K562 (cell line): ENCODE results near the gene SHANK1. TPM values are rescaled to one million over a fixed set of nuclear protein-coding genes. Genes with fewer than 3 reads are reported as not detected.
A peak's percentile ranks its signal among the peaks of the same experiment; 100 is the strongest.

Source experiments
- COPS2 ChIP-seq: fragments of 450-650 bp; conservative IDR thresholded peaks from 2 replicates; pipeline ENCODE4 v1.6.1; 2016; ENCODE audit warnings: mild to moderate bottlenecking, moderate library complexity
- ETS2 ChIP-seq: IDR thresholded peaks from 2 replicates; pipeline ENCODE4 v1.6.1; 2016; ENCODE audit warnings: borderline replicate concordance, missing genetic modification characterization, mild to moderate bottlenecking, moderate library complexity, missing compliant biosample characterization; ENCODE audit not compliant: poor library complexity, severe bottlenecking
- HDAC8 ChIP-seq: fragments of 450-650 bp; IDR thresholded peaks from 2 replicates; pipeline ENCODE4 v1.6.1; 2016; ENCODE audit warnings: mild to moderate bottlenecking, missing genetic modification characterization, moderate library complexity, missing compliant biosample characterization
- IRF2 ChIP-seq: sonication (generic); formaldehyde crosslinking; IDR thresholded peaks from 2 replicates; pipeline ENCODE4 v1.8.1; 2022; ENCODE audit warnings: mild to moderate bottlenecking, missing genetic modification reagents
- MTA2 ChIP-seq: fragments of 450-650 bp; IDR thresholded peaks from 2 replicates; pipeline ENCODE4 v1.6.1; 2016; ENCODE audit warnings: low read depth
- PHF20 ChIP-seq: fragments of 450-650 bp; IDR thresholded peaks from 2 replicates; pipeline ENCODE4 v1.6.1; 2018; ENCODE audit not compliant: partially characterized antibody
- RCOR1 ChIP-seq, 2 experiments: IDR thresholded peaks; 2 replicates each; pipeline ENCODE4 v1.6.1; 2012; ENCODE audit warnings: low read depth in 2 of 2, low read length in 2 of 2, borderline replicate concordance in 1 of 2, improper control_type of control experiment in 1 of 2
- TBP ChIP-seq: optimal IDR thresholded peaks from 2 replicates; pipeline ENCODE3; 2011; ENCODE audit warnings: low read depth, low read length, improper control_type of control experiment
- polyA plus RNA-seq, 8 experiments: library from polyadenylated mRNA; depleted of rRNA in 4 of 8; stranded (reverse) in 5 of 8; unstranded in 3 of 8; fragments of >200 nt; fragmentation: Nextera tagmentation in 2 of 8; fragmentation: Illumina TruSeq in 1 of 8; extraction: Ambion mirVana in 2 of 8; extraction: Trizol in 1 of 8; gene quantifications; 2 replicates each; pipeline versions ENCODE4 v1.2.1 to v1.2.3, GENCODE V29; 2011 to 2014; ENCODE audit warnings: inconsistent platforms in 1 of 8, missing spikeins in 1 of 8
- total RNA-seq, 7 experiments: library from RNA; depleted of rRNA in 6 of 7; stranded (reverse); fragments of >200 nt in 6 of 7; fragmentation: Illumina TruSeq in 2 of 7; extraction: Trizol in 2 of 7; gene quantifications; 2 replicates each; pipeline versions ENCODE4 v1.2.1 to v1.2.3, GENCODE V29; 2011 to 2021; ENCODE audit warnings: low replicate concordance in 1 of 7
- TF ChIP-seq, protein P1 (sequence below): sonication (generic); formaldehyde crosslinking; IDR thresholded peaks from 2 replicates; pipeline ENCODE4 v1.8.0; 2022; ENCODE audit warnings: mild to moderate bottlenecking, missing genetic modification reagents, borderline replicate concordance
- TF ChIP-seq, protein P2 (sequence below), 2 experiments: fragments of 450-650 bp; IDR thresholded peaks; 2 replicates each; pipeline ENCODE4 v1.6.1; 2018; ENCODE audit warnings: mild to moderate bottlenecking in 2 of 2, low read depth in 1 of 2; ENCODE audit not compliant: partially characterized antibody in 2 of 2
- TF ChIP-seq, protein P3 (sequence below): fragments of 450-650 bp; IDR thresholded peaks from 2 replicates; pipeline ENCODE4 v1.6.1; 2016; ENCODE audit warnings: missing biosample characterization, missing genetic modification characterization
- TF ChIP-seq, protein P4 (sequence below): sonication (generic); formaldehyde crosslinking; IDR thresholded peaks from 2 replicates; pipeline ENCODE4 v1.8.0; 2022; ENCODE audit warnings: missing genetic modification reagents, mild to moderate bottlenecking, moderate library complexity, borderline replicate concordance
- TF ChIP-seq, protein P5 (sequence below): fragments of 250-450 bp; sonication (Bioruptor Pico); IDR thresholded peaks from 2 replicates; pipeline ENCODE4 v1.5.0; 2020; ENCODE audit warnings: mild to moderate bottlenecking
- TF ChIP-seq, protein P6 (sequence below): fragments of 250-450 bp; sonication (Bioruptor Pico); IDR thresholded peaks from 2 replicates; pipeline ENCODE4 v1.8.0; 2021; ENCODE audit warnings: moderate library complexity, mild to moderate bottlenecking, inconsistent platforms

SHANK1 gene
- total and polyA plus RNA-seq, 9 of the 15 experiments (the other 6 are each of a cell fraction or from before 2014, with no cell fraction given) = 0.33 to 1.3 (median 0.55) TPM; not detected in 2

DNA sequence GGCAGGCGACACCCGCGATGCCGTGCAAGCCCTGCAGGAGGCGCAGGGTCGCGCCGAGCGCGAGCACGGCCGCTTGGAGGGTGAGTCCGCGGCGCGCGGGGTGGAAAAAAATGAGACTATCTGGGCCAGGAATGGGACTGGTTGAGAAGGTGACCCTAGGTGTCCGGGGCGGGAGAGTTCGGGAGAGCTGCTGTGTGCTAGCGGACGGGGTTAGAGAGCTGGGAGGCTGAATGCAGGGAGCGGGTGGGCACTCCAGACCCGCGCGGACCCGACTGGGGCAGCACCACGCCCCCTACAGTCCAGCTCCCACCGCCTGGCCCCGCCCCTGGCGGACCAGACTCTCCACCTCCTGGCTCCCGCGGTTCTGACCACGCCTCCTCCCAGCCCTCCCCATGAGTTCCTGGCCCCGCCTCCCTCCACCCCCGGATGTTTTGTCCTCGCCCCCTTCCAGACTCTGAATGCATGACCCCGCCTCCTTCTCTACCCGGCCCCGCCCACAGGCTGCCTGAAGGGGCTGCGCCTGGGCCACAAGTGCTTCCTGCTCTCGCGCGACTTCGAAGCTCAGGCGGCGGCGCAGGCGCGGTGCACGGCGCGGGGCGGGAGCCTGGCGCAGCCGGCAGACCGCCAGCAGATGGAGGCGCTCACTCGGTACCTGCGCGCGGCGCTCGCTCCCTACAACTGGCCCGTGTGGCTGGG, 5.1 kb upstream of the SHANK1 start (continued):
- TF ChIP-seq, protein P1, sequence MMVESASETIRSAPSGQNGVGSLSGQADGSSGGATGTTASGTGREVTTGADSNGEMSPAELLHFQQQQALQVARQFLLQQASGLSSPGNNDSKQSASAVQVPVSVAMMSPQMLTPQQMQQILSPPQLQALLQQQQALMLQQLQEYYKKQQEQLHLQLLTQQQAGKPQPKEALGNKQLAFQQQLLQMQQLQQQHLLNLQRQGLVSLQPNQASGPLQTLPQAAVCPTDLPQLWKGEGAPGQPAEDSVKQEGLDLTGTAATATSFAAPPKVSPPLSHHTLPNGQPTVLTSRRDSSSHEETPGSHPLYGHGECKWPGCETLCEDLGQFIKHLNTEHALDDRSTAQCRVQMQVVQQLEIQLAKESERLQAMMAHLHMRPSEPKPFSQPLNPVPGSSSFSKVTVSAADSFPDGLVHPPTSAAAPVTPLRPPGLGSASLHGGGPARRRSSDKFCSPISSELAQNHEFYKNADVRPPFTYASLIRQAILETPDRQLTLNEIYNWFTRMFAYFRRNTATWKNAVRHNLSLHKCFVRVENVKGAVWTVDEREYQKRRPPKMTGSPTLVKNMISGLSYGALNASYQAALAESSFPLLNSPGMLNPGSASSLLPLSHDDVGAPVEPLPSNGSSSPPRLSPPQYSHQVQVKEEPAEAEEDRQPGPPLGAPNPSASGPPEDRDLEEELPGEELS (CRISPR knock-in tag) = no peak
- TF ChIP-seq MTA2 = 0 out of 2 replicates have a peak, but pooled peaks have one; percentile 9
- TF ChIP-seq TBP = peak; percentile 87
- TF ChIP-seq, protein P2, sequence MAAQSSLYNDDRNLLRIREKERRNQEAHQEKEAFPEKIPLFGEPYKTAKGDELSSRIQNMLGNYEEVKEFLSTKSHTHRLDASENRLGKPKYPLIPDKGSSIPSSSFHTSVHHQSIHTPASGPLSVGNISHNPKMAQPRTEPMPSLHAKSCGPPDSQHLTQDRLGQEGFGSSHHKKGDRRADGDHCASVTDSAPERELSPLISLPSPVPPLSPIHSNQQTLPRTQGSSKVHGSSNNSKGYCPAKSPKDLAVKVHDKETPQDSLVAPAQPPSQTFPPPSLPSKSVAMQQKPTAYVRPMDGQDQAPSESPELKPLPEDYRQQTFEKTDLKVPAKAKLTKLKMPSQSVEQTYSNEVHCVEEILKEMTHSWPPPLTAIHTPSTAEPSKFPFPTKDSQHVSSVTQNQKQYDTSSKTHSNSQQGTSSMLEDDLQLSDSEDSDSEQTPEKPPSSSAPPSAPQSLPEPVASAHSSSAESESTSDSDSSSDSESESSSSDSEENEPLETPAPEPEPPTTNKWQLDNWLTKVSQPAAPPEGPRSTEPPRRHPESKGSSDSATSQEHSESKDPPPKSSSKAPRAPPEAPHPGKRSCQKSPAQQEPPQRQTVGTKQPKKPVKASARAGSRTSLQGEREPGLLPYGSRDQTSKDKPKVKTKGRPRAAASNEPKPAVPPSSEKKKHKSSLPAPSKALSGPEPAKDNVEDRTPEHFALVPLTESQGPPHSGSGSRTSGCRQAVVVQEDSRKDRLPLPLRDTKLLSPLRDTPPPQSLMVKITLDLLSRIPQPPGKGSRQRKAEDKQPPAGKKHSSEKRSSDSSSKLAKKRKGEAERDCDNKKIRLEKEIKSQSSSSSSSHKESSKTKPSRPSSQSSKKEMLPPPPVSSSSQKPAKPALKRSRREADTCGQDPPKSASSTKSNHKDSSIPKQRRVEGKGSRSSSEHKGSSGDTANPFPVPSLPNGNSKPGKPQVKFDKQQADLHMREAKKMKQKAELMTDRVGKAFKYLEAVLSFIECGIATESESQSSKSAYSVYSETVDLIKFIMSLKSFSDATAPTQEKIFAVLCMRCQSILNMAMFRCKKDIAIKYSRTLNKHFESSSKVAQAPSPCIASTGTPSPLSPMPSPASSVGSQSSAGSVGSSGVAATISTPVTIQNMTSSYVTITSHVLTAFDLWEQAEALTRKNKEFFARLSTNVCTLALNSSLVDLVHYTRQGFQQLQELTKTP (IDR thresholded peaks at IDR 0.05; ENCODE audit: low read depth in 1 of 2, partially characterized antibody in 2 of 2) = no peak
- TF ChIP-seq, protein P3, sequence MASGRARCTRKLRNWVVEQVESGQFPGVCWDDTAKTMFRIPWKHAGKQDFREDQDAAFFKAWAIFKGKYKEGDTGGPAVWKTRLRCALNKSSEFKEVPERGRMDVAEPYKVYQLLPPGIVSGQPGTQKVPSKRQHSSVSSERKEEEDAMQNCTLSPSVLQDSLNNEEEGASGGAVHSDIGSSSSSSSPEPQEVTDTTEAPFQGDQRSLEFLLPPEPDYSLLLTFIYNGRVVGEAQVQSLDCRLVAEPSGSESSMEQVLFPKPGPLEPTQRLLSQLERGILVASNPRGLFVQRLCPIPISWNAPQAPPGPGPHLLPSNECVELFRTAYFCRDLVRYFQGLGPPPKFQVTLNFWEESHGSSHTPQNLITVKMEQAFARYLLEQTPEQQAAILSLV (tag) = no peak
- no peak for TF ChIP-seq IRF2 (CRISPR knock-in tag)
- no peak for TF ChIP-seq PHF20
- TF ChIP-seq, protein P4, sequence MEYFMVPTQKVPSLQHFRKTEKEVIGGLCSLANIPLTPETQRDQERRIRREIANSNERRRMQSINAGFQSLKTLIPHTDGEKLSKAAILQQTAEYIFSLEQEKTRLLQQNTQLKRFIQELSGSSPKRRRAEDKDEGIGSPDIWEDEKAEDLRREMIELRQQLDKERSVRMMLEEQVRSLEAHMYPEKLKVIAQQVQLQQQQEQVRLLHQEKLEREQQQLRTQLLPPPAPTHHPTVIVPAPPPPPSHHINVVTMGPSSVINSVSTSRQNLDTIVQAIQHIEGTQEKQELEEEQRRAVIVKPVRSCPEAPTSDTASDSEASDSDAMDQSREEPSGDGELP (CRISPR knock-in tag) = peak; percentile 40; the same call in 1 of the 2 replicates
- TF ChIP-seq COPS2 = no peak
- no peak for TF ChIP-seq ETS2 (tag)
- TF ChIP-seq, protein P5, sequence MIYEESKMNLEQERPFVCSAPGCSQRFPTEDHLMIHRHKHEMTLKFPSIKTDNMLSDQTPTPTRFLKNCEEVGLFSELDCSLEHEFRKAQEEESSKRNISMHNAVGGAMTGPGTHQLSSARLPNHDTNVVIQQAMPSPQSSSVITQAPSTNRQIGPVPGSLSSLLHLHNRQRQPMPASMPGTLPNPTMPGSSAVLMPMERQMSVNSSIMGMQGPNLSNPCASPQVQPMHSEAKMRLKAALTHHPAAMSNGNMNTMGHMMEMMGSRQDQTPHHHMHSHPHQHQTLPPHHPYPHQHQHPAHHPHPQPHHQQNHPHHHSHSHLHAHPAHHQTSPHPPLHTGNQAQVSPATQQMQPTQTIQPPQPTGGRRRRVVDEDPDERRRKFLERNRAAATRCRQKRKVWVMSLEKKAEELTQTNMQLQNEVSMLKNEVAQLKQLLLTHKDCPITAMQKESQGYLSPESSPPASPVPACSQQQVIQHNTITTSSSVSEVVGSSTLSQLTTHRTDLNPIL (CRISPR knock-in tag) = no peak
- no peak for TF ChIP-seq HDAC8 (tag)
- TF ChIP-seq, protein P6, sequence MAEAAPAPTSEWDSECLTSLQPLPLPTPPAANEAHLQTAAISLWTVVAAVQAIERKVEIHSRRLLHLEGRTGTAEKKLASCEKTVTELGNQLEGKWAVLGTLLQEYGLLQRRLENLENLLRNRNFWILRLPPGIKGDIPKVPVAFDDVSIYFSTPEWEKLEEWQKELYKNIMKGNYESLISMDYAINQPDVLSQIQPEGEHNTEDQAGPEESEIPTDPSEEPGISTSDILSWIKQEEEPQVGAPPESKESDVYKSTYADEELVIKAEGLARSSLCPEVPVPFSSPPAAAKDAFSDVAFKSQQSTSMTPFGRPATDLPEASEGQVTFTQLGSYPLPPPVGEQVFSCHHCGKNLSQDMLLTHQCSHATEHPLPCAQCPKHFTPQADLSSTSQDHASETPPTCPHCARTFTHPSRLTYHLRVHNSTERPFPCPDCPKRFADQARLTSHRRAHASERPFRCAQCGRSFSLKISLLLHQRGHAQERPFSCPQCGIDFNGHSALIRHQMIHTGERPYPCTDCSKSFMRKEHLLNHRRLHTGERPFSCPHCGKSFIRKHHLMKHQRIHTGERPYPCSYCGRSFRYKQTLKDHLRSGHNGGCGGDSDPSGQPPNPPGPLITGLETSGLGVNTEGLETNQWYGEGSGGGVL (CRISPR knock-in tag) = no peak
- peak in 1 of 2 experiments; percentile 21; a peak in 1 of 4 replicates for TF ChIP-seq RCOR1 (IDR thresholded peaks at IDR 0.05; ENCODE audit: borderline replicate concordance in 1 of 2, low read depth in 2 of 2, low read length in 2 of 2)
